HG02610 (cell line): Measurements from ENCODE around the gene STRN4.
"Not testable (repeated sequence)": the region's sequence is repeated elsewhere in the genome, so short reads cannot be mapped to it uniquely, and the experiment has no call there.

ENCODE experiments used
- ATAC-seq: cut with Tn5 transposase; IDR thresholded peaks from one replicate; pipeline ENCODE4 v1.9.1; 2021; ENCODE audit warnings: mild to moderate bottlenecking, moderate library complexity; ENCODE audit not compliant: unreplicated experiment

The STRN4 gene

DNA sequence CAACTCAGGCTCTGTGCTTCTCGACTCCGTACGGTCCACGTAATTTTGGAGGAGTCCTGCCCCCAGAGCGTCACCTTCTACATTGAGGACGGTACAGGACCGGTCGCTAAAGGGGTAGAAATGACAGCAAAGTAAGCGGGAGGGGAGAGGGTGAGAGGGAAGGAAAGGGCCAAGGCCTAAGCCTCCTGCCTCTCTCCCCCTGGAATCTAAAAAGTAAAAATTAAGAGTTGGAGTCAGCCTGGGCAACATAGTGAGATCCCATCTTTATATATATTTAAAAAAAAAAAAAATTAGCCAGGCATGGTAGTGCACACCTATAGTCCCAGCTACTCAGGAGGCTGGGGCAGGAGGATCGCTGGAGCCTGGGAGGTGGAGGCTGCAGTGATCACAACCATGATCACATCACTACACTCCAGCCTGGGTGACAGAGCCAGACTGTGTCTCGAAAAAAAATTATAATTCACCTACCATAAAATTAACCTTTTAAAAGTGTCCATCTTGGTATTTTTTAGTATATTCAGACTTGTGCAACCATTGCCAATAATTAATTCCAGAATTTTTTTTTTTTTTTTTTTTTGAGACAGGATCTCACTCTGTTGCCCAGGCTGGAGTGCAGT lies 29.5 kb upstream of the STRN4 start:
- no peak for ATAC-seq

GRCh38 chr19:46773018-46773399 lies 26.8 kb upstream of the STRN4 start:
- ATAC-seq: no peak

- no peak for ATAC-seq
Measured at GRCh38 chr19:46772170-46773017, 26.1 kb upstream of the STRN4 start.

- ATAC-seq: not testable (repeated sequence)
Measured at GRCh38 chr19:46768746-46769145, 22.5 kb upstream of the STRN4 start.

GRCh38 chr19:46766569-46767317 lies 20.5 kb upstream of the STRN4 start:
- ATAC-seq: no peak

DNA sequence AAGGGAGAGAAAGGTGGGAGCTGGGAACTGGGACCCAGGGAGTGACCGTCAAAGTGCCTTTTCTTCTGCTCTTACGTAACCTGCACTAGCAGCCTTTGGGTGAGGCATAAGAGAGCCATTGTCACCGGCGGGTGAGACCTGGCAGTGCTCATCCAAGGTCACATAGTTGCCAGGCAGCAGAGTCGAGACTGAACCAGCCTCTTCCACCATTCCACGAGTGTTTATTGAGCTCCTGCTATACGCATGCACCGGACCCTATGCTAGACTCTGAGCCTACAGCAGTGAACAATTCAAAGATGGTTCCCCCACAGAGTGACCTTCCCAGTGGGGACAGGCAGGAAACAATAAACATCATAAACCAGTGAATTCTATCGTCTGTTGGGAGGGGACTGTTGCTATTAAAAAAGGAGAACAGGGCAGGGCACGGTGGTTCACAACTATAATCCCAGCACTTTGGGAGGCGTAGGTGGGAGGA lies 18.6 kb upstream of the STRN4 start:
- no peak for ATAC-seq

- no peak for ATAC-seq
Measured at GRCh38 chr19:46762245-46762890, 16.1 kb upstream of the STRN4 start.

GRCh38 chr19:46761418-46761831 lies 15.2 kb upstream of the STRN4 start:
- no peak for ATAC-seq

GRCh38 chr19:46760897-46761296 lies 14.6 kb upstream of the STRN4 start:
- not testable (repeated sequence) for ATAC-seq

GRCh38 chr19:46760363-46760762 lies 14.1 kb upstream of the STRN4 start:
- ATAC-seq: no peak

- ATAC-seq: no peak
Measured at GRCh38 chr19:46759817-46760333, 13.6 kb upstream of the STRN4 start.

GRCh38 chr19:46759206-46759605 lies 13.0 kb upstream of the STRN4 start:
- no peak for ATAC-seq

DNA sequence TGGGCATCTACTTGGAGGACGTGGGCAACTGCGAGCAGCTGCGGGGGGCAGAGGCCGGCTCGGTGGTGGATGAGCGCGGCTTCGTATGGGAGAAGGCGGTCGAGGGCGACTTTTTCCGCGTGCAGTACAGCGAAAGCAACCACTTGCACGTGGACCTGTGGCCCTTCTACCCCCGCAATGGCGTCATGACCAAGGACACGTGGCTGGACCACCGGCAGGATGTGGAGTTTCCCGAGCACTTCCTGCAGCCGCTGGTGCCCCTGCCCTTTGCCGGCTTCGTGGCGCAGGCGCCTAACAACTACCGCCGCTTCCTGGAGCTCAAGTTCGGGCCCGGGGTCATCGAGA lies 10.3 kb upstream of the STRN4 start:
- no peak for ATAC-seq

- no peak for ATAC-seq
Measured at GRCh38 chr19:46755853-46756543, 9.7 kb upstream of the STRN4 start.

- ATAC-seq: no peak
Measured at GRCh38 chr19:46755077-46755852, 9.0 kb upstream of the STRN4 start.

DNA sequence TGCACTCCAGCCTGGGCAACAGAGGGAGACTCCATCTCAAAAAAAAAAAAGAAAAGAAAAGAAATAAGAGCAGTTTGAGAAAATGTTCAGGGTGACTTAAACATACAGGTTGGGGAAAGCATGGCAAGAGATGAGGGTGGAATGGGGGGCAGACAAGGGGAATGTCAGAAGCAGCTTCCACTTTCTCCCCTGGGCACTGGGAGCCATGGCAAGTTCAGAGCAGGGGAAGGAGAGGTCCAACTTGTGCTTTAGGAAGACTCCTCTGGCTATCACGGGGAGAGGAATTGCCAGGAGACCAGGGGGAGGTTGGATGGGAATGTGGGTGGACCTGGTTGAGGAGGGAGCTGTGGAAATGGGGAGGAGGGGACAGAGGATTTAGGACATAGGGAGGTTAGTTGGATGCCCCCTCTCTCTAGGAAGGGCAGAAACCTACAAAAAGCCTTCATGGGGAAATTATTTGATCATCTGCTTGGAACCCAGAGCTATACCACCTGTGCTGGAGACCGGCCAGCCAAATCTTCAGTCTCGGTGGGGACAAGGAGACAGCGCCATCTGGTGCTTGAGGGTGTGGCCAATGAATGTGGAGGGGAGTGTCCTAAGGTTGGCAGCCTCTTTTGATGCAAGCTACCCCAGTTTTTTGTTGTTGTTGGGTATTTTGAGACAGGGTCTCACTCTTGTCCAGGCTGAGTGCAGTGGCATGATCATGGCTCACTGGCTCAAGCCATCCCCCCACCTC lies 7.3 kb upstream of the STRN4 start:
- no peak for ATAC-seq

- ATAC-seq: no peak
Measured at GRCh38 chr19:46748325-46749109, 2.3 kb upstream of the STRN4 start.
